ENCODE results near the gene IER5L. TPM values are rescaled to one million over a fixed set of nuclear protein-coding genes. Genes with fewer than 3 reads are reported as not detected.

IER5L gene
- total RNA-seq, 1 donor from 2014 or later, result 60.4 TPM

- TF ChIP-seq, protein P1, sequence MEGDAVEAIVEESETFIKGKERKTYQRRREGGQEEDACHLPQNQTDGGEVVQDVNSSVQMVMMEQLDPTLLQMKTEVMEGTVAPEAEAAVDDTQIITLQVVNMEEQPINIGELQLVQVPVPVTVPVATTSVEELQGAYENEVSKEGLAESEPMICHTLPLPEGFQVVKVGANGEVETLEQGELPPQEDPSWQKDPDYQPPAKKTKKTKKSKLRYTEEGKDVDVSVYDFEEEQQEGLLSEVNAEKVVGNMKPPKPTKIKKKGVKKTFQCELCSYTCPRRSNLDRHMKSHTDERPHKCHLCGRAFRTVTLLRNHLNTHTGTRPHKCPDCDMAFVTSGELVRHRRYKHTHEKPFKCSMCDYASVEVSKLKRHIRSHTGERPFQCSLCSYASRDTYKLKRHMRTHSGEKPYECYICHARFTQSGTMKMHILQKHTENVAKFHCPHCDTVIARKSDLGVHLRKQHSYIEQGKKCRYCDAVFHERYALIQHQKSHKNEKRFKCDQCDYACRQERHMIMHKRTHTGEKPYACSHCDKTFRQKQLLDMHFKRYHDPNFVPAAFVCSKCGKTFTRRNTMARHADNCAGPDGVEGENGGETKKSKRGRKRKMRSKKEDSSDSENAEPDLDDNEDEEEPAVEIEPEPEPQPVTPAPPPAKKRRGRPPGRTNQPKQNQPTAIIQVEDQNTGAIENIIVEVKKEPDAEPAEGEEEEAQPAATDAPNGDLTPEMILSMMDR (IDR thresholded peaks at IDR 0.05; ENCODE audit: insufficient read depth, low read length, poor library complexity, severe bottlenecking), result no peak
- Histone ChIP-seq H3K36me3 (ENCODE audit: control insufficient read depth, insufficient read depth, low read length) (no peaks in the 10 kb centered on the region), H3K4me3 (ENCODE audit: low read depth, low read length) (peak overlapping the region; percentile 56), H3K27me3 (ENCODE audit: control insufficient read depth, insufficient read depth, low read length) (no peaks in the 10 kb centered on the region)
- no peak for DNase-seq (ENCODE audit: low read depth)
These were observed 24.8 kb upstream of the IER5L start for GRCh38 chr9:129202613-129203555.

DNA sequence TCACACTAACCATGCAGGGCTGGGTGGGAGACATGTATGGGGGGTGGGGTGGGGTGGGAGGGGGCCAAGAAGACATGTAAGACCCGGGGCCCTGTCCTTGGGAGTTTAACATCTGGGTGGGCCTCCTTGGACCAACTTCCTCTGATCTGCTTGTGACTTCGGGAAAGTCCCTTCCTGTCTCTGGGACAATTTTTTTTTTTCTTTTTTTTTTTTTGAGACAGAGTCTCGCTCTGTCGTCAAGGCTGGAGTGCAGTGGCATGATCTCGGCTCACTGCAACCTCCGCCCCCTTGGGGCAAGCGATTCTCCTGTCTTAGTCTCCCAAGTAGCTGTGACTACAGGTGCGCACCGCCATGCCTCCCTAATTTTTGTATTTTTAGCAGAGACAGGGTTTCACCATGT, 23.8 kb upstream of the IER5L start:
- TF ChIP-seq, protein P1 (IDR thresholded peaks at IDR 0.05; ENCODE audit: insufficient read depth, low read length, poor library complexity, severe bottlenecking), result no peak
- DNase-seq (ENCODE audit: low read depth), result no peak

DNA sequence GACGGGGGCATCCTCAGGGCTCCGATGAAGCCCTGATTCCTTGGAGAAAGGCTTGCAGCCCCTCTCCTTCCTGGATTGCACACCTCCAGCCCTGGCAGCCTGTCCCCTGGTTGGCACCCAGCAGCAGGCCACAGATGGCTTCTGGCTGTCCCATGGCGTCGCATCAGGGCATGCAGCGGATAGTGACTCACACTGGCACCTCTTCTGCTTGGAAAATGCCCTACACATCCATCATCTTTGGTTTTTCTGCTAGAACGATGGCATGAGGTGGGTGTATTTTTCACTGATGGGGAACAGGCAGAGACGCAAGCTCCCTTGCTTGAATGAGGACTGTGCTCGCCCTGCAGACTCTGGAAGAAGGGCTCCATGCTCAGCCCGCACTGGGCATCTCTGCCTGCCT, 23.2 kb upstream of the IER5L start:
- TF ChIP-seq, protein P1 (IDR thresholded peaks at IDR 0.05; ENCODE audit: insufficient read depth, low read length, poor library complexity, severe bottlenecking), result no peak
- Histone ChIP-seq H3K27me3 (ENCODE audit: control insufficient read depth, insufficient read depth, low read length) (no peaks in the 10 kb centered on the region), H3K36me3 (ENCODE audit: control insufficient read depth, insufficient read depth, low read length) (no peaks in the 10 kb centered on the region), H3K4me3 (ENCODE audit: low read depth, low read length) (no peak overlapping the region)
- DNase-seq (ENCODE audit: low read depth), result no peak

More for the DNA sequence above, 23.8 kb upstream of the IER5L start:
- H3K27me3 ChIP-seq (ENCODE audit: control insufficient read depth, insufficient read depth, low read length), result no peaks in the 10 kb centered on the region
- no peak overlapping the region for H3K4me3 ChIP-seq (ENCODE audit: low read depth, low read length)
- H3K36me3 ChIP-seq (ENCODE audit: control insufficient read depth, insufficient read depth, low read length), result no peaks in the 10 kb centered on the region

DNA sequence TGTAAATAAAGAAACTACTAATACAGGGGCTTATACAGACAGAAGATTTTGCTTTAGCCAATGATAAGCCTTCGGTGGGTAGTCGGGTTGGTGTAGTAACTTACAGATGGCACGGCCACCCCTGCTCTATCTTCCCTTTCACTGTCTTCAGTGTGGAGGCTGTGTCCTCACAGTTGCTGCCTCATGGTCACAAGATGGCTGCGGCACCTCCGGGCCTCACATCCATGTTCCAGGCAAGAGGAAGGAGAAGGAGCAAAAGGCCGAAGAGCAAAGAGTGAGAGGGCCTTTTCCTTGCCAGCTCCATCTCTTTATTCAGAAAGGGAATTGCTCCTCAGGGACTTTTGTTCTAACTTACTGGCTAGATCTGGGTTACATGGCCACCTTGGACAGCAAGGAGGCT, 22.2 kb upstream of the IER5L start:
- Histone ChIP-seq H3K4me3 (ENCODE audit: low read depth, low read length) (no peak overlapping the region), H3K27me3 (ENCODE audit: control insufficient read depth, insufficient read depth, low read length) (no peaks in the 10 kb centered on the region), H3K36me3 (ENCODE audit: control insufficient read depth, insufficient read depth, low read length) (no peaks in the 10 kb centered on the region)
- TF ChIP-seq, protein P1 (IDR thresholded peaks at IDR 0.05; ENCODE audit: insufficient read depth, low read length, poor library complexity, severe bottlenecking), result no peak
- DNase-seq (ENCODE audit: low read depth), result no peak

DNA sequence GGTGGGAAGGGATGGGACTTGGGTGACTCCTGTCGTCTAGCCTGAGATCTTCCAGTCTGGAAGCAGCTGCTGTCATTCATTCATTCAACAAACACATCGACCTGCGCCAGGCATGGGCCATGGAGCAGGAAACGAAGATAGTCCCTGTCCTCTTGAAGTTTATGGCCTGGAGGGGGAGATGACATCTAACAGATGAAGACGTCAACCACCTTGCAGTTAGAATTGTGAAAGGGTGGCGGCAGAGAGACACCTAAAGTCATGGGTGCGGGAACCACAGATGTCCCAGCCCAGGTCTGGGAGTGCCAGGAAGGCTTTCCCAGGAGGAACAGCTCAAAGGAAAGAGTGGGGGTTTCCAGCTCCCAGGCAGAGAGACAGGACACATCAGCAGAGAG, 21.0 kb upstream of the IER5L start:
- Histone ChIP-seq H3K36me3 (ENCODE audit: control insufficient read depth, insufficient read depth, low read length) (no peaks in the 10 kb centered on the region), H3K27me3 (ENCODE audit: control insufficient read depth, insufficient read depth, low read length) (no peaks in the 10 kb centered on the region), H3K4me3 (ENCODE audit: low read depth, low read length) (no peak overlapping the region)
- TF ChIP-seq, protein P1 (IDR thresholded peaks at IDR 0.05; ENCODE audit: insufficient read depth, low read length, poor library complexity, severe bottlenecking), result no peak
- DNase-seq (ENCODE audit: low read depth), result no peak

Measured in kidney epithelial cell (primary cell).